8988T (cell line): ENCODE data around the gene HDAC4.
"Not testable (repeated sequence)": the region's sequence is repeated elsewhere in the genome, so short reads cannot be mapped to it uniquely, and the experiment has no call there.

ENCODE experiments used
- DNase-seq: peaks from one replicate; pipeline ENCODE4 v3.0.0; 2011

The HDAC4 gene

GRCh38 chr2:239178484-239178883 is 222.3 kb downstream of the HDAC4 start:
- DNase-seq: no peak

- no peak for DNase-seq
These were observed 222.9 kb downstream of the HDAC4 start for GRCh38 chr2:239177908-239178307.

- DNase-seq: no peak
These were observed 223.5 kb downstream of the HDAC4 start for GRCh38 chr2:239177325-239177724.

GRCh38 chr2:239176138-239176803 is 224.5 kb downstream of the HDAC4 start:
- not testable (repeated sequence) for DNase-seq

GRCh38 chr2:239175181-239175580 is 225.6 kb downstream of the HDAC4 start:
- DNase-seq: no peak

- no peak for DNase-seq
These were observed 227.5 kb downstream of the HDAC4 start for GRCh38 chr2:239173301-239173700.

GRCh38 chr2:239171643-239172042 is 229.2 kb downstream of the HDAC4 start:
- DNase-seq: no peak

GRCh38 chr2:239169311-239170048 is 231.3 kb downstream of the HDAC4 start:
- DNase-seq: no peak

GRCh38 chr2:239168575-239168974 is 232.2 kb downstream of the HDAC4 start:
- no peak for DNase-seq

- DNase-seq: no peak
These were observed 232.9 kb downstream of the HDAC4 start for GRCh38 chr2:239167766-239168444.

GRCh38 chr2:239167011-239167673 is 233.7 kb downstream of the HDAC4 start:
- DNase-seq: no peak

GRCh38 chr2:239166201-239166834 is 234.5 kb downstream of the HDAC4 start:
- no peak for DNase-seq

- no peak for DNase-seq
These were observed 235.5 kb downstream of the HDAC4 start for GRCh38 chr2:239165206-239165831.

GRCh38 chr2:239164335-239164871 is 236.4 kb downstream of the HDAC4 start:
- no peak for DNase-seq

GRCh38 chr2:239163688-239164334 is 237.0 kb downstream of the HDAC4 start:
- DNase-seq: no peak

- DNase-seq: no peak
These were observed 237.7 kb downstream of the HDAC4 start for GRCh38 chr2:239162976-239163687.

- no peak for DNase-seq
These were observed 238.5 kb downstream of the HDAC4 start for GRCh38 chr2:239162141-239162821.

- no peak for DNase-seq
These were observed 239.1 kb downstream of the HDAC4 start for GRCh38 chr2:239161711-239162140.

GRCh38 chr2:239160226-239161143 is 240.3 kb downstream of the HDAC4 start:
- DNase-seq: no peak
